Measurements from ENCODE around the gene KRTAP2-2.
"Not testable (repeated sequence)": the region's sequence is repeated elsewhere in the genome, so short reads cannot be mapped to it uniquely, and the experiment has no call there.

Gene KRTAP2-2

GRCh38 chr17:41098042-41098441 lies 43.0 kb upstream of the KRTAP2-2 start, which contains the start of gene KRTAP4-8:
Gene KRTAP4-8, minus strand, starts transcription at chr17:41098142. Its CDS starts 58 bp downstream, at chr17:41098084.
- Histone ChIP-seq H3K36me3 (ENCODE audit: control insufficient read depth, insufficient read depth, low read length) (no peaks in the 10 kb centered on the region), H3K9ac (no peak within 1 kb of the TSS), H2AFZ (no peak within 1 kb of the TSS), H3K4me2 (ENCODE audit: low read length) (no peak within 1 kb of the TSS), H3K9me3 (ENCODE audit: control insufficient read depth, low read length) (no peaks in the 10 kb centered on the region), H3K27ac (no peak within 1 kb of the TSS), H3K27me3 (ENCODE audit: control insufficient read depth, insufficient read depth, low read length) (no peaks in the 10 kb centered on the region), H3K4me1 (no peaks in the 10 kb centered on the region), H3K79me2 (no peaks in the 10 kb centered on the region), H3K4me3 (ENCODE audit: low read depth, low read length) (no peak within 1 kb of the TSS)
- no peak for TF ChIP-seq CTCF (IDR thresholded peaks at IDR 0.05)

- Histone ChIP-seq H3K9ac (no peak overlapping the region), H3K9me3 (ENCODE audit: control insufficient read depth, low read length) (no peaks in the 10 kb centered on the region), H3K4me2 (ENCODE audit: low read length) (no peak overlapping the region), H3K36me3 (ENCODE audit: control insufficient read depth, insufficient read depth, low read length) (no peaks in the 10 kb centered on the region), H3K27me3 (ENCODE audit: control insufficient read depth, insufficient read depth, low read length) (no peaks in the 10 kb centered on the region), H3K4me3 (ENCODE audit: low read depth, low read length) (no peak overlapping the region), H3K79me2 (no peaks in the 10 kb centered on the region), H3K27ac (no peak overlapping the region), H3K4me1 (no peaks in the 10 kb centered on the region), H2AFZ (no peak overlapping the region)
- no peak for TF ChIP-seq CTCF (IDR thresholded peaks at IDR 0.05)
These were observed 41.0 kb upstream of the KRTAP2-2 start for GRCh38 chr17:41096055-41096454.

- H3K4me2 ChIP-seq (ENCODE audit: low read length); H3K36me3 ChIP-seq (ENCODE audit: control insufficient read depth, insufficient read depth, low read length); H3K79me2 ChIP-seq; H3K27ac ChIP-seq; H3K27me3 ChIP-seq (ENCODE audit: control insufficient read depth, insufficient read depth, low read length); H3K9ac ChIP-seq; H2AFZ ChIP-seq; H3K9me3 ChIP-seq (ENCODE audit: control insufficient read depth, low read length); H3K4me3 ChIP-seq (ENCODE audit: low read depth, low read length); H3K4me1 ChIP-seq: not testable (repeated sequence)
These were observed 33.8 kb upstream of the KRTAP2-2 start for GRCh38 chr17:41088760-41089352.

- H3K27me3 ChIP-seq (ENCODE audit: control insufficient read depth, insufficient read depth, low read length); H2AFZ ChIP-seq; H3K9ac ChIP-seq; H3K27ac ChIP-seq; H3K4me1 ChIP-seq; H3K79me2 ChIP-seq; H3K9me3 ChIP-seq (ENCODE audit: control insufficient read depth, low read length); H3K36me3 ChIP-seq (ENCODE audit: control insufficient read depth, insufficient read depth, low read length); H3K4me3 ChIP-seq (ENCODE audit: low read depth, low read length); H3K4me2 ChIP-seq (ENCODE audit: low read length): not testable (repeated sequence)
These were observed 29.2 kb upstream of the KRTAP2-2 start, which contains the start of gene KRTAP4-7 for GRCh38 chr17:41084100-41084856. Gene KRTAP4-7, plus strand, starts transcription at chr17:41084150. Its CDS starts 57 bp downstream, at chr17:41084207.

- not testable (repeated sequence) for H3K4me3 ChIP-seq (ENCODE audit: low read depth, low read length)
These were observed 28.4 kb upstream of the KRTAP2-2 start for GRCh38 chr17:41083427-41083826.

GRCh38 chr17:41082626-41083025 lies 27.6 kb upstream of the KRTAP2-2 start:
- Histone ChIP-seq H3K36me3 (ENCODE audit: control insufficient read depth, insufficient read depth, low read length) (no peaks in the 10 kb centered on the region), H3K4me2 (ENCODE audit: low read length) (no peak overlapping the region), H3K27me3 (ENCODE audit: control insufficient read depth, insufficient read depth, low read length) (no peaks in the 10 kb centered on the region), H3K9ac (no peak overlapping the region), H3K4me3 (ENCODE audit: low read depth, low read length) (no peak overlapping the region), H3K27ac (no peak overlapping the region), H3K4me1 (no peaks in the 10 kb centered on the region), H3K79me2 (no peaks in the 10 kb centered on the region), H2AFZ (no peak overlapping the region), H3K9me3 (ENCODE audit: control insufficient read depth, low read length) (no peaks in the 10 kb centered on the region)
- no peak for TF ChIP-seq CTCF (IDR thresholded peaks at IDR 0.05)

More at GRCh38 chr17:41083427-41083826, 28.4 kb upstream of the KRTAP2-2 start:
- not testable (repeated sequence) for H3K79me2 ChIP-seq; H3K9ac ChIP-seq; H3K27me3 ChIP-seq (ENCODE audit: control insufficient read depth, insufficient read depth, low read length); H3K27ac ChIP-seq; H2AFZ ChIP-seq; H3K4me2 ChIP-seq (ENCODE audit: low read length); H3K36me3 ChIP-seq (ENCODE audit: control insufficient read depth, insufficient read depth, low read length); H3K4me1 ChIP-seq; H3K9me3 ChIP-seq (ENCODE audit: control insufficient read depth, low read length)
